NCI-H446 treated with DMSO at 0.1 percent for 48 hours (cell line): ENCODE results near the gene KIF17.
A peak's percentile ranks its signal among the peaks of the same experiment; 100 is the strongest.

Experiments
- DNase-seq: peaks from one replicate; lab custom pipeline; 2025; lab: John Stamatoyannopoulos, UW

The KIF17 gene

GRCh38 chr1:20710469-20711284 lies 7.1 kb downstream of the KIF17 start:
- no peak for DNase-seq

DNA sequence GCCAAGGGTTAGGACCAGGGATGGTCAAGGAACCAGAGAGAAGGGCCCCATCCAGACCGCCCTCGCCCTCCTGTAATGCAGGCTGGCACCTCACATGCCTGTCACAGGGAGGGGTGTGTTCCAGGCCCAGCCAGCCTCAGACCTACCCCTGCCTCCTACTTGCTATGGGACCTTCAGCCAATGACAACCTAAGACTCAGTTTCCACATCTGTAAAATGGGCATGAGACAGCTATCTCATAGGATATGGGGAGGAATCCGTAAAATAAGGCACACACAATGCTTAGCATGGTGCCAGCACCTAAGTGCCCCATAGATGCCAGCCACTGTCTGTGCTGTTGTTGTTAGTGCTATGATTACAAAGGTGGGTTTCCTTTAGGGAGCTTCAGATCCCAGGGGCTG lies 7.9 kb downstream of the KIF17 start:
- DNase-seq: no peak

GRCh38 chr1:20708891-20709290 lies 8.9 kb downstream of the KIF17 start:
- DNase-seq: no peak

- DNase-seq: no peak
Measured at GRCh38 chr1:20708057-20708456, 9.8 kb downstream of the KIF17 start.

DNA sequence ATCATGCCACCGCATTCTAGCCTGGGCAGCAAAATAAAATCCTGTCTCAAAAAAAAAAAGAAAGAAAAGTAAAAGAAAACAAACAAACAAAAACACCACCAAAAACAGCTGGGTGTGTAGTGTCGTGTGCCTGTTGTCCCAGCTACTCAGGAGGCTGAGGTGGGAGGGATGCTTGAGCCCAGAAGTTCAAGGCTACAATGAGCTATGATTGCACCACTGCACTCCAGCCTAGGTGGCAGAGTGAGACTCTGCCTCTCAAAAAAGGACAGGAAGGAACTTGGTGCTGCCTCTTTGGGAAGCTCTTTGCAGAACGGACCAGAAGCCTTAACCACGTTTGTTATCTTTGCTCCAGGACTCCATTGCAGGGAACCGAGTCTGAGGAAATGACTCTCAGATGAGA lies 11.0 kb downstream of the KIF17 start:
- no peak for DNase-seq

GRCh38 chr1:20705203-20705755 lies 12.5 kb downstream of the KIF17 start:
- DNase-seq: no peak

DNA sequence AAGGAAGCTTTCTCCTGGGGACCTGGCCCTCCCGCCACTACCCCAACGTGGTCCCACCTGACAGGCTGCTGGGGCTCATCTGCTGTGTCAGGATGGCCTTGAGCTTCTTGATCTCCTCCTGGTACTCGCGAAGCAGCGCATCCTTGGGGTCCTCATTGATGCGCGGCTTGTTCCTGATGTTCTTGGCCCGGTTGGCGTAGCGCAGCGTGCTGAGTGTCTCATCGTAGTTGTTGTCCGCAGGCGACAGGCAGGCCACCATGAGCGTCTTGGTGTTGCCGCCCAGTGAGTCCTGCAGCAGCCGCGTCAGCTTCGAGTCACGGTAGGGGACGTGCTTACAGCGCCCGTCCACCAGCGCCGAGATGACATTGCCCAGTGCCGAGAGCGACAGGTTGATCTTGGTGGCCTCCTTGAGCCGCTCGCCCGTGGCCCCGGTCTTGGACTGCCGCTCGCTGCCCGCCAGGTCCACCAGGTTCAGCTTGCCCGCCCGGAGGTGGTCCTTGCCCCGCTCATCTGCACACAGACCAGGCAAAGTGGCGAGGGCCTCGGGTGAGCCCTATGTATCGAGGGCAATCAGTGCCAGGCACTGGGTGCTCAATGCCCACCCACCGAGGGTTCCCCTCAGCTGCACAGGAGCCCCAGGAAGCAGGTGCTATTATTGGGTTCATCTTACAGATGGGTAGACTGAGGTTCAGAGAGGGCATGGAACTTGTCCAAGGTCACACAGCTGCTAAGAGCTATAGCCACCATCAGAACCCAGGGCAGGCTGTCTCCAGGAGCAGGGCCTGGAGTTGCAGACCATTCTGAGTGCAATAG lies 13.2 kb downstream of the KIF17 start:
- no peak for DNase-seq

DNA sequence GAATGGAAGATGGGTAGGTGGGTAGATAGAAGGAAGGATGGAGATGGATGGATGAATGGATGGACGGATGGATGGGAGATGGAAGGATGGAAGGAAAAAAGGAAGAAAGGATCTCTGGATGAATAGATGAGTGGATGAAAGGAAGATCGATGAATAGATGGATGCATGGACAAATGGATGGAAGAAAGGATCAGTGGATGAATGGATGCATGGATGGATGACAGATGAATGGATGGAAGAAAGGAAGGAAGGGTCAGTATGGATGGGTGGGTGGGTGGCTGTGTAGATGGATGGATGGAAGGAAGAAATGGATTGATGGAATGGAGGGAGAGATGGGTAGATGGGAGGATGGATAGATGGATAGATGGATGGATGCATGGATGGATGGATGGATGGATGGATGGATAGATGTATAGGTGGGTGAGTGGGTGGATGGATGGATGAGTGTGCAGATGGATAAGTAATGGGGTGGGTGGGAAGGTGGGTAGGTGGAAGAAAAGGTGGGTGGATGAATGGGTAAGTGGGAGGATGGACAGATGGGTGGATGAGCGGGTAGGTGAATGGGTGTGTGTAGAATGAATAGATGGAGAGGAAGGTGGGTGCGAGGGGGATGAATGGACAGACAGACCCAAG lies 14.6 kb downstream of the KIF17 start:
- DNase-seq: no peak

DNA sequence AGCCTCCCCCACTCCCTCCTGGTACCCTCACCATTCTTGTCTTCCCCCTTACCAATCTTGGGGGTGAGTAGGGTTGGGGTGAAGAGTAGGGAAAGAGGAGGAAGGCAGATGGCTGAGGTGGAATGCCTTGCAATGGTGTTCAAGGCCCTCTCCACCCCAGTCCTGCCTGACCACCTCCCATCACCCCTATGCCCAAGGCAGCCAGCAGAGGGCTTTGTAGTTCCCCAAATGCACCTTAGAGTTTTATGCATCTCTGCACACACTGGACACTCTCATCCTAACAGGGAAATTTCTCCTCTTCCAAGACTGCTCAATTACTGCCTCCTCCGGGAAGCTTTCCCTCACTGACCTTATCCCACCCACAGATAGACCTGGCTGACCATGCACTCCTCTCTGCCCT lies 15.4 kb downstream of the KIF17 start:
- DNase-seq: no peak

GRCh38 chr1:20701847-20702246 lies 16.0 kb downstream of the KIF17 start:
- DNase-seq: no peak

DNA sequence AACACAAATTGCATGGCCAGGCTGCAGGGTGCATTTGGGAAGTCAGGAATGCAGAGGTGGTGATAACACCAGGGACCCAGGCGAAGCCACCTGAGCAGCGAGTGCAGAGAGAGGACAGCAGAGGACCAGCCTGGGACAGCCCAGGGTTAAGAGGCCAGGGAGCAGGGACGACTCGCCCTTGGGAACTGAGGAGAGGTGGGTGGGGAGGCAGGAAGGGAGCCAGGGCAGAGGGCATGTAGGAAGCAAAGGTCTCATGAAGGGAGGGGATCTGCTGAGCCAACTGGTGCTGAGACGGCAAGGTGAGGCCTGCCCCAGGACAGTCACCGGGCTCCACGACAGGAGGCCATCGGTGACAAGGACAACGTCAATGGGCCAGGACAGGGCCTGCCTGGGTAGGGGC lies 16.4 kb downstream of the KIF17 start:
- no peak for DNase-seq

DNA sequence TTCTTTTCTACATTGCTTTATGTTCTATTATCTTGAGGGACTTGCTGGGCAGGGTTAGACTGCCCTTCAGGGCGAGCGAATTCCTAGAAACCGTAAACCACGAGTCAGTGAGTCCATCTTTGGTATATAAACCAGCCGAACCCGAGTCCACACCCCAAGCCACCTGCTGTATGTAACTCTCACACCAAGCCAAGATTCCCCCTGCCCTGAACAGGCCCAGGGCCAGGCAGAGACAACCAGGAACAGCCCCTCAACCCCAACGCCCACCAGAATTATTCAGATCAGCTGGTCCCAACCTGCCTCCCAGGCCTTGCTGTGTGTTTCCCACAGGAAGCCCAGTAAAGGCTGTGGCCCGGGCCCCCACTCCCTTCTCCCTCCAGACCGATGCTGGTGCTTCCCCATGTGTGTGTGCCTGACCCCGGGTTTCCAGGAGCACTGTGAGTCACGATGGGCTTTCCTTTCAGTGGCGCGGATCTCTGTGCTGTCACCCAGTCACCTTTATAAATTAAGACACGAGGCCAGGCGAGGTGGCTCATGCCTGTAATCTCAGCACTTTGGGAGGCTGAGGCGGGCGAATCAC lies 17.1 kb downstream of the KIF17 start:
- no peak for DNase-seq

DNA sequence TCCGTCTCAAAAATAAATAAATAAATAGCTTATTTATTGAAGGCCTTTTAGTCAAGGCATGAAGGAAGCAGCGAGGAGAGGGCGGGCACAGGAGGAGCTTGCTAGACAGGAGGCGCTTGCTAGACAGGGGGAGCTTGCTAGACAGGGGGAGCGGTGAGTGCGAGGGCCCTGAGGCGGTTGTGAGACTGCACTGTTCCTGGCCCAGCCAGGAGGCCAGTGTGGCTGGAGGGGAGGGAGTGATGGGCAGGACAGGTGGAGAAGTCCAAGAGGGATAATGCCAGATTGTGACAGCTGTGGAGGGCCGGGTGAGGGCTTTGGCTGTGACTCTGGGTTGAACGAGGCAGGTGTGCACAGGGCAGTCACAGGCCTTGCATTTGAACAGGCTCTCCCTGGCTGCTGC lies 18.2 kb downstream of the KIF17 start:
- DNase-seq: no peak

DNA sequence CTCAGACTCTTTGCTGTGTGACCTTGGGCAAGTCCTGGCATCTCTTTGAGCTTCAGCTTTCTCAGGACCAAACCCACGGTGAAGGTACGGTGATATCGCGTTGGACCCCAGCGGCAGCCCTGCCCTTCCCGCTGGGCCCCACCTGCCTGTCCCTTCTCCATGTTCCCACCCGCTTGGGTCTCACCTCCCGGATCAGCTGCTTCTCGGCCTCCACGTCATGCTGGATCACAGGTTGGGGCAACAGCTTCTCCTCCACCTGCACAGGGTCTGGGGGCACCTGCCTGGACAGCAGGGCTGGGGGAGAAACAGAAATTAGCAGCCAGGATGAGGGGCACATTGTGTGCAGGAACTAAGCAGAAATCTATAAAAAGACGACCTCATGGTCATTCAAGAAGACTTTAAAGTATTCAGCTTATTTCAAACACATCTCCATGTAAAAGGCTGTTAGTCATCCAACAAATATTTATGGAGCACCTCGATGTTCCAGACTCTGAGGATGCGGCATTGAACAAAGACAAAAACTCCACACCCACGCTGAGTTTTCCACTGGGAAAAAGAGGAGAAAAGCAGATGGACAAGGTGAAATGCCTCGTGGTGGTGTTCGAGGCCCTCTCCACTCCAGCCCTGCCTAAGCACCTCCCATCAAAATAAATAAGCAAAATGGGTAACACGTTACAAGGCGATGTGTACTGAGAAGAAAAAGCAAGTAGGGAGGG lies 19.5 kb downstream of the KIF17 start:
- no peak for DNase-seq

DNA sequence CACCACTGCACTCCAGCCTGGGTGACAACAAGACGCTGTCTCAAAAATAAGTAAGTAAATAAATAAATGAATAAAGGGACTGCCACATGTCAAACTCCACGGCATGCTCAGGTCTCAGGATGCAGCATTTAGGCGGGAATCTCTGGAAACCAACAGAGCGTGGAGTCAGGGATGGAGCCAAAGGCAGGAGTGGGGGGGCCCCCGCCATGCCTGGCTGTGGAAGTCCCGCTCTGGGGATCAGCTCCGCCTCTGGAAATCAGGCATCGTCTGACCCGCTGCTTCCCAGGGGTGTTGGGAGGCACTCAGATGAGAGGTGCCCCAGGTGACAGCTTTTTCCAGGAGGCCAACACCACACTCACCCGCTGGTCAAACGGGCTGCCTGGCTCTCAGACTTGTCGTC lies 20.2 kb downstream of the KIF17 start:
- DNase-seq: no peak

- DNase-seq: peak; percentile 69
Measured at GRCh38 chr1:20696397-20697333, 21.1 kb downstream of the KIF17 start.

GRCh38 chr1:20695515-20695914 lies 22.3 kb downstream of the KIF17 start:
- no peak for DNase-seq

DNA sequence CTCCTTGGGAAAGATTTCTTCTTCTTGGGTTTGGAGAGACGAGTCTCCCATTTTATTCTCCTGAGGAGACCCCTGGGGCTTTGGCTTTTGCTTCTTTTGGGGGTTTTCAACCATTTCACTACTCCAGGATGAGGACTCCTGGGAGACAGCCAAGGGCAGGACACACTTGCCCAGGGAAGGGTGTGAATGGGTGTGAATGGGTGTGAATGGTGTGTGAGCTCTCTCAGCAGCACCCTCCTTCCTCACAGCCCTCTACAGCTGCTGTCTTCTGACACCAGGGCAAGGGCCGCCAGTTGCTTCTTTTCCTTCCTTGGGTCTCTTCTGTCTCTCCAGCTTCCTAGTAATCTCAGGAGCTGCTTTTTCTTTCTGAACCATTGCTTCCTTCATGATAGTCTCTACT lies 24.2 kb downstream of the KIF17 start:
- DNase-seq: no peak

GRCh38 chr1:20691872-20692271 lies 25.9 kb downstream of the KIF17 start:
- no peak for DNase-seq

DNA sequence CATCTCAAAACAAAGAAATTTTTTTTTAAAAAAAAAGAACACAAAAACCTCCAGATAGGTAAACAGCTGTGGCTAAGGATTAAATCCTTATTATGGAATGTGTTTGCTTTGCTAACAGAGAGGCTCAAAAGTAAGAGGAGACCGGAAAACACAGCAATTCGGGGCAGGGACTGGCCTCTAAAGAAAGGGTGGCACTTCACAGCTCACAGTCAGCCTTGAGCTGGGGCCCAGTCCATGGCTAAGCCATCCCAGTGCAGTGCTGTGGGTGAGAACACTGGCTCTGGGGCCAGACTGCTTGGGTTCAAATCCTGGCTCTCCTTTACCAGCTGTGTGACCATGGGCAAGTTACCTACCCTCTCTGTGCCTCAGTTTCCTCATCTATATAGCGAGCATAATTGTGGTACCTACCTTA lies 28.2 kb downstream of the KIF17 start:
- no peak for DNase-seq
